Endothelial cell (in vitro differentiated cells): ENCODE data around the gene TMEM163. TPM values are rescaled to one million over a fixed set of nuclear protein-coding genes. Genes with fewer than 3 reads are reported as not detected.

Experiments used
- DNase-seq: peaks from one replicate; pipeline ENCODE4 v3.0.0; 2021; ENCODE audit warnings: low spot score
- H3K27ac Mint-ChIP-seq: one replicate; pipeline ENCODE4 v1.8.0; 2021; ENCODE audit warnings: mixed read lengths, inconsistent platforms; ENCODE audit not compliant: unreplicated experiment
- H3K27me3 Mint-ChIP-seq: one replicate; pipeline ENCODE4 v1.8.0; 2021; ENCODE audit warnings: mild to moderate bottlenecking, moderate library complexity, mixed read lengths, inconsistent platforms; ENCODE audit not compliant: unreplicated experiment
- H3K36me3 Mint-ChIP-seq: one replicate; pipeline ENCODE4 v1.8.0; 2021; ENCODE audit warnings: mild to moderate bottlenecking, low read depth, mixed read lengths, inconsistent platforms; ENCODE audit not compliant: unreplicated experiment
- H3K4me1 Mint-ChIP-seq: one replicate; pipeline ENCODE4 v1.8.0; 2021; ENCODE audit warnings: mild to moderate bottlenecking, mixed read lengths, inconsistent platforms; ENCODE audit not compliant: unreplicated experiment
- H3K4me3 Mint-ChIP-seq: one replicate; pipeline ENCODE4 v1.8.0; 2021; ENCODE audit warnings: mild to moderate bottlenecking, mixed read lengths, inconsistent platforms; ENCODE audit not compliant: unreplicated experiment
- H3K9me3 Mint-ChIP-seq: one replicate; pipeline ENCODE4 v1.8.0; 2021; ENCODE audit warnings: mixed read lengths, inconsistent platforms; ENCODE audit not compliant: unreplicated experiment
- total RNA-seq: library from RNA; stranded (reverse); fragmentation: NEBNext Ultra II Directional; extraction: Animal tissue kit (Norgen Biotek cat#: 25700); gene quantifications from one replicate; pipeline ENCODE4 v1.2.1, GENCODE V29; 2021; ENCODE audit not compliant: unreplicated experiment
- TF ChIP-seq, protein P1 (sequence below): fragments of 200-600 bp; sonication (generic); IDR thresholded peaks from one replicate; pipeline ENCODE4 v1.5.0; 2021; ENCODE audit warnings: antibody characterized with exemption; ENCODE audit not compliant: unreplicated experiment

TMEM163 gene
- total RNA-seq, 1 donor from 2014 or later = 150 TPM

- Mint-ChIP-seq H3K27ac (no peak overlapping the region), H3K4me3 (no peak overlapping the region), H3K36me3 (peaks cover 27% of the 10 kb centered on the region), H3K4me1 (peaks cover 10% of the 10 kb centered on the region), H3K27me3 (peaks cover 18% of the 10 kb centered on the region), H3K9me3 (no peaks in the 10 kb centered on the region)
- DNase-seq = no peak
- TF ChIP-seq, protein P1, sequence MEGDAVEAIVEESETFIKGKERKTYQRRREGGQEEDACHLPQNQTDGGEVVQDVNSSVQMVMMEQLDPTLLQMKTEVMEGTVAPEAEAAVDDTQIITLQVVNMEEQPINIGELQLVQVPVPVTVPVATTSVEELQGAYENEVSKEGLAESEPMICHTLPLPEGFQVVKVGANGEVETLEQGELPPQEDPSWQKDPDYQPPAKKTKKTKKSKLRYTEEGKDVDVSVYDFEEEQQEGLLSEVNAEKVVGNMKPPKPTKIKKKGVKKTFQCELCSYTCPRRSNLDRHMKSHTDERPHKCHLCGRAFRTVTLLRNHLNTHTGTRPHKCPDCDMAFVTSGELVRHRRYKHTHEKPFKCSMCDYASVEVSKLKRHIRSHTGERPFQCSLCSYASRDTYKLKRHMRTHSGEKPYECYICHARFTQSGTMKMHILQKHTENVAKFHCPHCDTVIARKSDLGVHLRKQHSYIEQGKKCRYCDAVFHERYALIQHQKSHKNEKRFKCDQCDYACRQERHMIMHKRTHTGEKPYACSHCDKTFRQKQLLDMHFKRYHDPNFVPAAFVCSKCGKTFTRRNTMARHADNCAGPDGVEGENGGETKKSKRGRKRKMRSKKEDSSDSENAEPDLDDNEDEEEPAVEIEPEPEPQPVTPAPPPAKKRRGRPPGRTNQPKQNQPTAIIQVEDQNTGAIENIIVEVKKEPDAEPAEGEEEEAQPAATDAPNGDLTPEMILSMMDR = no peak
Measured at GRCh38 chr2:134459706-134460406, 258.9 kb downstream of the TMEM163 start.

DNA sequence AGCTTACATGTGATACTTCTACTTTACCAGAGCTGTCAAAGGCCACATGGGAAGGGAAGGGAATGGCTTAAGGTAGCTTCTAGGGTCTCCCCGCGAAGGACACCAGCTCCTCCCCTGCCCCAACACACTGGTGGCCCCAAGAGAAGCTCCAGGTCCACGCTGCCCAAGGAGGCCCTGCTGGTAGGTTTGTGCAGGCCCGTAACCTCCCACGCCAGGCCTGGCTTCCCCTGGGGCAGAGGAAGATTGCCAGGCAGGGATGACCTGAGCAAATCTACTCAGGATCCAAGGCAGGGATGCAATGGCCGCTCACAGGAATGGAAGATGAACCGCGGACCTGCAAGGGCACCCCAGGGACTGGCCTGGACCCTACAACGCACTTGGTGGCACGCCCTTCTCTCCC lies 259.9 kb downstream of the TMEM163 start:
- no peaks in the 10 kb centered on the region for H3K9me3 Mint-ChIP-seq
- H3K27me3 Mint-ChIP-seq = peaks cover 18% of the 10 kb centered on the region
- peaks cover 10% of the 10 kb centered on the region for H3K4me1 Mint-ChIP-seq
- no peak overlapping the region for H3K27ac Mint-ChIP-seq
- DNase-seq = no peak
- H3K4me3 Mint-ChIP-seq = no peak overlapping the region
- H3K36me3 Mint-ChIP-seq = peaks cover 34% of the 10 kb centered on the region
- TF ChIP-seq, protein P1 = no peak

- peaks cover 33% of the 10 kb centered on the region for H3K36me3 Mint-ChIP-seq
- no peak for DNase-seq
- peaks cover 10% of the 10 kb centered on the region for H3K4me1 Mint-ChIP-seq
- H3K4me3 Mint-ChIP-seq = peak overlapping the region; percentile 21
- TF ChIP-seq, protein P1 = no peak
- H3K9me3 Mint-ChIP-seq = no peaks in the 10 kb centered on the region
- peaks cover 18% of the 10 kb centered on the region for H3K27me3 Mint-ChIP-seq
- H3K27ac Mint-ChIP-seq = no peak overlapping the region
Measured at GRCh38 chr2:134458473-134458853, 260.3 kb downstream of the TMEM163 start.

- peaks cover 10% of the 10 kb centered on the region for H3K4me1 Mint-ChIP-seq
- H3K9me3 Mint-ChIP-seq = no peaks in the 10 kb centered on the region
- H3K27ac Mint-ChIP-seq = peak overlapping the region; percentile 44
- H3K36me3 Mint-ChIP-seq = peaks cover 33% of the 10 kb centered on the region
- DNase-seq = no peak
- TF ChIP-seq, protein P1 = no peak
- H3K4me3 Mint-ChIP-seq = peak overlapping the region; percentile 21
- peaks cover 18% of the 10 kb centered on the region for H3K27me3 Mint-ChIP-seq
Measured at GRCh38 chr2:134457765-134458472, 260.9 kb downstream of the TMEM163 start.

GRCh38 chr2:134457353-134457752 lies 261.4 kb downstream of the TMEM163 start:
- H3K9me3 Mint-ChIP-seq = no peaks in the 10 kb centered on the region
- no peak overlapping the region for H3K4me3 Mint-ChIP-seq
- peaks cover 29% of the 10 kb centered on the region for H3K36me3 Mint-ChIP-seq
- TF ChIP-seq, protein P1 = no peak
- peaks cover 7% of the 10 kb centered on the region for H3K4me1 Mint-ChIP-seq
- no peak for DNase-seq
- peaks cover 18% of the 10 kb centered on the region for H3K27me3 Mint-ChIP-seq
- H3K27ac Mint-ChIP-seq = no peak overlapping the region
